Right ventricle myocardium superior (tissue), 1 donor: ENCODE measurements around the gene DHX8. TPM values are rescaled to one million over a fixed set of nuclear protein-coding genes. Genes with fewer than 3 reads are reported as not detected.
"Not testable (repeated sequence)": the region's sequence is repeated elsewhere in the genome, so short reads cannot be mapped to it uniquely, and the experiment has no call there.

Experiments used
- ATAC-seq: fragments of 200-7000 bp; cut with Tn5 transposase; one replicate; pipeline ENCODE4 v1.9.1; 2020; ENCODE audit warnings: mild to moderate bottlenecking; ENCODE audit not compliant: poor library complexity
- DNase-seq: peaks from one replicate; pipeline ENCODE4 v3.0.0-alpha.2; 2020
- intact Hi-C: fragments of 100-400 bp; cut with DNase I; formaldehyde crosslinking; loops from one replicate; pipeline ENCODE4 v1.11.2; 2022
- total RNA-seq: library from RNA; stranded (reverse); fragmentation: NEBNext Ultra II Directional; extraction: Animal tissue kit (Norgen Biotek cat#: 25700); gene quantifications from one replicate; pipeline ENCODE4 v1.2.1, GENCODE V29; 2021
- donor health status: DM: no; HTN: yes; CAD: no; lungs with severe emphysema.

Gene DHX8
- total RNA-seq, 1 donor from 2014 or later, result 26.1 TPM

DNA sequence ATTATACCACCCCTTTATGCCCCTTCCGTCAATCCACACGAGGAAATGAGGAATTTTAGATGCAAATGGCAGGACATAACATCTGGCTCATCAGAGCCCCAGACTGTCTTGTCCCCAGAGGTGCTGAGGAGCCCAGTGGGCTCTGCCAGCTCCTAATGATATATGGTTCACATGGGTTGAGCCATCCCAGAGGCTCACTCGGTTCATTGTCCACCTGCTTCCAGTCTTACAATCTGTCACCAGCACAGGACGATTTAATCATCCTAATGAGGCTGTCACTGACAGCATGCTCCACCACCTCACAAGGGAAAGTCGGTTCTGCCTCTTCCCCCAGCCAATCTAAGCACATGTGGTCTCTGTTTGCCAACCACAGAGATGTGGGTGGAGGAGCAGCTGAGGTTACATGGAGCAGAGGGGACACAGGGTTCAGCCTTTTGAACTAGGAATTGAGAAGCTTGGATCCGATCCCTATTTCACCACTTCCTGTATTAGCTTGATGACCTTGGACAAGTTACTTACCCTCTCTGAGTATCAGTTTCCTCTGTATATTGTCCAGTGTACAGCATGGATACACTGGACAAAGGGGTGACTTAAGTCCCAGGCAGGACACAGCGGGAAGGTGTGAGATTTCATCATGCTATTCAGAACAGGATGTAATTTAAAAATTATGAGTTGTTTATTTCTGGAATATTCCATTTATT, 27.0 kb upstream of the DHX8 start:
- ATAC-seq (peak; percentile 80), DNase-seq (peak; percentile 48)
- intact Hi-C loops, result no loop called here

DNA sequence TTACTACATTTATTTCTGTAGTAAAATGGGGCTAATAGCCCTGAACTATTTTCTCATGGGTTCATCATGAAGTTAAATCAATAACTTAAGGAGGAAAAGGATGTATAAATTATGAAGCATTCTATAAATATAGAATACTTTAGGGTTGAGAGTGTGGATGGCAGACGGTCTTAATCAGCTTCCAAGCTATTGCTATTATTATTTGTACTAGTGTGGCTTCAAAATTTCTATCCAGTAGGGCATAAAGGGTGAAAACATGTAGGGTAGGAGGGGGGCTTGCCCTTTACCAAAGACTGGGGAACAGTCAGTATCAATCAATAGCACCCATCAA, 26.4 kb upstream of the DHX8 start:
- DNase-seq (no peak), ATAC-seq (no peak)
- intact Hi-C loops, result no loop called here

DNA sequence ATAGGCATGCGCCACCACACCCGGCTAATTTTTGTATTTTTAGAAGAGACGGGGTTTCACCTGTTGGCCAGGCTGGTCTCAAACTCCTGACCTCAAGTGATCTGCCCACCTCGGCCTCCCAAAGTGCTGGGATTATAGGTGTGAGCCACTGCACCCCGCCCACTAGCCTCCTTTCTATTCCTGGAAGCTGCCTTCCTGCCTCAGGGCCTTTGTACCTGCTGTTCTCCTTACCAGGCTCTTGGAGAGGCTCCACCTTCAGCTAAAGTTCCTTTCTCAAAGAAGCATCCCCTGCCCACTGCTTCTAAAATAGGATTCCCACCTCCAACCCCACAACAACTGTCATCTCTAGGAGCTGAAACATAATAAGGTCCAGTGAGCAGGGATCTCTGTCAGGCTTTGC, 23.9 kb upstream of the DHX8 start:
- intact Hi-C loops, ATAC-seq, DNase-seq: not testable (repeated sequence)

DNA sequence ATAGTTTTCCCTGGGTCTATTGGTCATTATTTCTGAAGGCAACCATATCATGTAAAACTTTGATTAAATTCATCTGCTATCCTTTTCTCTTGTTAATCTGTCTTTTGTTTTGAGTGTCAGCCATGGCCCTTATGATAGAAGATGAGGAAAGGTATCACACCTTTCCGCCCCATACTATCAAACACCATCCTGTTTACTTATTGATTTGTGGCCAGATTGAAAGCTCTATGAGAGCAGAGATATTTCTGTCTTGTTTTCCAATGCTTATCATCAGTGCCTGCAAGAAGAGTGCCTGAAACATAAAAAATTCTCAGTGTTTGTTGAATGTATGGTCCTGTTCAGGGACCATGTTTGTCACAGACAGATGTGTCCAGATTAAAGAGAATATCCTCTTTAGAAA, 22.6 kb upstream of the DHX8 start:
- no peak for DNase-seq
- intact Hi-C loops, result no loop called here
- no peak for ATAC-seq

DNA sequence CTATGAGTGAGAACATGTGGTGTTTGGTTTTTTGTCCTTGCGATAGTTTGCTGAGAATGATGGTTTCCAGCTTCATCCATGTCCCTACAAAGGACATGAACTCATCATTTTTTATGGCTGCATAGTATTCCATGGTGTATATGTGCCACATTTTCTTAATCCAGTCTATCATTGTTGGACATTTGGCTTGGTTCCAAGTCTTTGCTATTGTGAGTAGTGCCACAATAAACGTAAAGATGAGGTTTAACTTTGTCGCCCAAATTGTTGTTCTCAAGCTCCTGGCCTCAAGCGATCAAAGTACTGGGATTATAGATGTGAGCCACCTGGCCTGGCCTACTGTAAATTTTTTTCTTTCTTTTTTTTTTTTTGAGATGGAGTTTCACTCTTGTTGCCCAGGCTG, 21.2 kb upstream of the DHX8 start:
- ATAC-seq, intact Hi-C loops, DNase-seq: not testable (repeated sequence)

DNA sequence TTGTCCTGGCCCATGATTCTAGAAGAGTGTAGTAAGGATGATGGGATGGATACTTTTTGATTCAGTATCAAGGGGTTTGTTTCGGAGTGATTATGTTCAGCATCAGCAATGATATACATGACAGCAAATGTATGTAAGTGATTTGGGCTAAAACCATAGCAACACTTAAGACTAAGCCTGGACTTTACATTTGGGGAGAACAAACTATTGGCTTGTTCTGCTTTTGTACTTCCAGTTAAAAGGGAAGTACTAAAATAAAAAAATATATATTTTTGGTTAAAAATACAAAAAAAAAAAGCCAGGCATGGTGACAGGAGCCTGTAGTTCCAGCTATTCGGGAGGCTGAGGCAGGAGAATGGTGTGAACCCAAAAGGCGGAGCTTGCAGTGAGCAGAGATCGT, 20.5 kb upstream of the DHX8 start:
- ATAC-seq, result no peak
- intact Hi-C loops, result no loop called here
- DNase-seq, result no peak

DNA sequence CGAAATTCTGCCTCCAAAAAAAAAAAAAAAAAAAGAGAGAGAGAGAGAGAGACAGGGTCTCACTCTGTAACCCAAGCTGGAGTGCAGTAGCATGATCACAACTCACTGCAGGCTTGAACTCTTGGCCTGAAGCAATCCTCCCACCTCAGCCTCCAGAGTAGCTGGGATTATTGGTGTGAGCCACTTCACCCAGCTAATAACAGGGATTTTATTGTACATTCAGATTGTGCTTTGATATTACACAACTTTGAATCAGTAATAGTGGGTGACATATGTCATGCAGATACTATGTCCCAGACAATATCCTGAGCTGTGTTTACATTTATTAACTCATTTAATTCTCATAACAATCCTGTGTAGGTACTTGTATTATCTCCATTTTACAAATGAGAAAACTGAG, 19.7 kb upstream of the DHX8 start:
- ATAC-seq (no peak), DNase-seq (no peak)
- intact Hi-C loops, result no loop called here

DNA sequence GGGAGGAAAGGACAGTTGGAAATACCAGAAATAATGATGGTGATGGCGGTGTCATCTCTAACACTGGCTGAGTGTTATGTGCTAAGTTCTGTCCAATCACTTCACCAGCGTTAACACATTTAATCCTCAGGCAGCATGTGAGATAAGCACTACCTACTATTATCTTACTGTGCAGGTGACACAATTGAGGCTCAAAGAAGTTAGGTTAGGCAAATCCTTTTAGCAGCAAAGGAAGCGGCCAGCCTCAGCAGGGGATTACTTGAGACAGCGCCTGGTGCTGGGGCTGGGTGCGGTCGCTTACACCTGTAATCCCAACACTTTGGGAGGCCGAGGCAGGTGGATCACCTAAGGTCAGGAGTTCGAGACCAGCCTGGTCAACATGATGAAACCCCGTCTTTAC, 18.7 kb upstream of the DHX8 start:
- intact Hi-C loops, result no loop called here
- no peak for DNase-seq
- ATAC-seq, result no peak

DNA sequence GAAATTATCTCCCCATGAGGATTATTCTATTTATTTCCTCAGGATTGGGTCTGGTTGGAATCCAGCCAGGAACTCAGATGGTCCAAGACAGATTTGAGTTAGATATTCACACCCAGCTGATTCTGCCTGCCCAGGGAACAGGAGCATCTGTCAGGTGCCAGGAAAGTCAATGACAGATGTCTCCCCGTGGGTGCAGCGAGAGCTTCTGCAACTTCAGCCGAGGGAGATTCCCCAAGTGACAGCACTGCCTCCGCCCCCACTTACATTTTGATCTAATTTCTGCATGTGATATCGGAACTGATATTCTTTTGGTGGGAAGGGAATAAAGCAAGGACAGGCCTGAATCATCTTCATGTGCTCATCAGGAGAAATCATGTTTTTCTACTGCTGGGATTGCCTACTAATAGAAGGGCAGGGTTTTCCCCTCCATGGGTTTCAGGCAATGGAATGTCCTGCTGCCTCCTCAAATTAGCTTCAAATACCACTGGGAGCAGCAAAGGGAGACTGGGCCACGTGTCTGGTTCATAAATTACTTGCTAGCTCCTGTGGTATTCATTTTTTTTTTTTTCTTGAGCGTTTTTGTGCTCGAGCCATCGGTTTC, 15.7 kb upstream of the DHX8 start:
- ATAC-seq (peak; percentile 52), DNase-seq (no peak)
- intact Hi-C loops, result no loop called here

DNA sequence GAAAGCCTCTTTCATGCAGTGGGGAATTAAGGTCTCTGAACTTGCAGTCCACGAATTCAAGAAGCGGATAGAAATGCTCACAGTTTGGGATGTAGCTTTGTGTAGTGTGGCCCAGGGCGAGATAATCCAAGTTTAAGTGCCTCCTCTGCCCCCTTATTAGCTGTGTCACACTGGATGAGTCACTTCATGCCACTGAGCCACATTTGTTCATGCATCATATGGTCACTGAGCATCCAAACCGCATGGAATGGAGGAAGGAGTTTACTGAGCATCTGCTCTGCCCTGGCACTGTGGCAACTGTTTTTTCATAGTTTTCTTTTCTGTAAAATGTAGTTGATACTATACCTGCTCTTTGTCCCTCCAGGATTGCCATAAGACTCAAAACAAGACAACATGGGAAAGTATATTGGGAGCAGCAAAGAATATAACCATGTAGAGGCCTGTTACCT, 15.1 kb upstream of the DHX8 start:
- ATAC-seq (no peak), DNase-seq (no peak)
- intact Hi-C loops, result no loop called here

DNA sequence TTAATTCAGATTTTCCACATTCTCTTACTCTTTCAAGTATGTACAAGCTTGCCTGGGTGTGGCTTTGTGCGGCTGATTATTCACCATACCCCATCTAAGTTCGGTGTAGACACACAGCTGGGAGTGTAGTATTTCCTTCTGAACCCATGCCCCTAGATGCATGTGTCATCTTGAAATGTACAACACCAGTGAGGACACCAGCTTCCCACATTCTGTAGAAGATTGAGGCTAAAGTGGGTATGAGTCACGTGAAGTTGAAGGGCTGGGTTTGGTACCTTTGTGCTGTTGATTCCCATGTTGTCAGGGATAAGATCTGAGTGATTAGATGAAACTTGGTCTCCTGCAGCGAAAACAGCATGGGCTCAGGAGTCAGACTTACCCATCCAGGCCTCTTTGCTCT, 14.6 kb upstream of the DHX8 start:
- DNase-seq (no peak), ATAC-seq (no peak)
- intact Hi-C loops, result no loop called here

DNA sequence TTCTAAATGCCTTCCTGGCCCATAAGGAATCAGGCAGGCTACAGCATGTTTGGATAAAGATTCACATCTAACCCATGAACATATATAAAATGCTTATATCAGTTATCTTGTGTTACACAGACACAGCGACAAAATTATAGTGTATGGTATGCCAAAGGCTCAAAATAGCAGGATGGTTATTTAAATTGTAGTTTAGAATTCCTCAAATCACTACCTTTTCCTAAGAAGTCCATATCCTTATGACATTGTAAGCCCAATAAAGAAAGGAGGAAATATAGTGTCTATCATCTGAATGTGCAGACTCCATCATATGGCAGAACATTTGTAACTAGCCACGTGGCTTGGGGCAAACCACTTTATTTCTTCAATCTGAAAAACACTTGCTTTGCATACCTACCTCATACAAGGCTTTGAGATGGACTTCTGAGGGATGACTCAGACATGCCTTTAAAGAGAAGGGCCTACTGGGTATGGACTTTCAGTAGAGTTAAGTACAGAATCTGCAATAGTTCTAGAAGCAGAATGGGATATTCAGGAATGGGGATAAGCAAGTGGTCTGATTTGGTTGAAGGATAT, 12.1 kb upstream of the DHX8 start:
- ATAC-seq, result no peak
- no peak for DNase-seq
- intact Hi-C loops, result no loop called here

DNA sequence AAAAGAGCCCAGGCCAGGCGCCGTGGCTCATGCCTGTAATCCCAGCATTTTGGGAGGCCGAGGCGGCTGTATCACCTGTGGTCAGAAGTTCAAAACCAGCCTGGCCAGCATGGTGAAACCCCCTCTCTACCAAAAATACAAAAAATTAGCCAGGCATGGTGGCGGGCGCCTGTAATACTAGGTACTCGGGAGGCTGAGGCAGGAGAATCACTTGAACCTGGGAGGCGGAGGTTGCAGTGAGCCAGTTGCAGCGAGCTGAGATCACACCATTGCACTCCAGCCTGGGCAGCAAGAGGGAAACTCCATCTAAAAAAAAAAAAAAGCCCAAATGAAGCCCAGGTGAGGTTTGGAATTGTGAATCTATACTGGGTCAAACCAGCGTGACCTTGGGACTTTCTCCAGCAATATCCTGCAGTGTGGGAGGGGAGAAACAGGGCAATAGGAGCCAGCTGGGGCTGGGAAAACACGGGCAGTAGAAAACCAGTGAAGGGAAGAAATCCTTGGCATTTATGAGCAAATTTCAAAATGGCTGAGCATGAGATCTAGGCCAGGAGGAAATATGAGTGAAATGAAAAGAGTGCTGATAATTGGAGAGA, 8.2 kb upstream of the DHX8 start:
- intact Hi-C loops, result no loop called here
- ATAC-seq (no peak), DNase-seq (no peak)

DNA sequence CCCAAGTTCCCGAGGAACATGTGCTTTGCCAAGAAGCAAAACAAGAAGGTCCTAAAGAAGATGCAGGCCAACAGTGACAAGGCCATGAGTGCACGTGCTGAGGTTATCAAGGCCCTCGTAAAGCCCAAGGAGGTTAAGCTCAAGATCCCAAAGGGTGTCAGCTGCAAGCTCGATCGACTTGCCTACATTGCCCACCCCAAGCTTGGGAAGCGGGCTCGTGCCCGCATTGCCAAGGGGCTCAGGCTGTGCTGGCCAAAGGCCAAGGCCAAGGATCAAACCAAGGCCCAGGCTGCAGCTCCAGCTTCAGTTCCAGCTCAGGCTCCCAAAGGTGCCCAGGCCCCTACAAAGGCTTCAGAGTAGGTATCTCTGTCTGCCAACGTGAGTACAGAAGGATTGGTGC, 7.5 kb upstream of the DHX8 start:
- not testable (repeated sequence) for ATAC-seq

DNA sequence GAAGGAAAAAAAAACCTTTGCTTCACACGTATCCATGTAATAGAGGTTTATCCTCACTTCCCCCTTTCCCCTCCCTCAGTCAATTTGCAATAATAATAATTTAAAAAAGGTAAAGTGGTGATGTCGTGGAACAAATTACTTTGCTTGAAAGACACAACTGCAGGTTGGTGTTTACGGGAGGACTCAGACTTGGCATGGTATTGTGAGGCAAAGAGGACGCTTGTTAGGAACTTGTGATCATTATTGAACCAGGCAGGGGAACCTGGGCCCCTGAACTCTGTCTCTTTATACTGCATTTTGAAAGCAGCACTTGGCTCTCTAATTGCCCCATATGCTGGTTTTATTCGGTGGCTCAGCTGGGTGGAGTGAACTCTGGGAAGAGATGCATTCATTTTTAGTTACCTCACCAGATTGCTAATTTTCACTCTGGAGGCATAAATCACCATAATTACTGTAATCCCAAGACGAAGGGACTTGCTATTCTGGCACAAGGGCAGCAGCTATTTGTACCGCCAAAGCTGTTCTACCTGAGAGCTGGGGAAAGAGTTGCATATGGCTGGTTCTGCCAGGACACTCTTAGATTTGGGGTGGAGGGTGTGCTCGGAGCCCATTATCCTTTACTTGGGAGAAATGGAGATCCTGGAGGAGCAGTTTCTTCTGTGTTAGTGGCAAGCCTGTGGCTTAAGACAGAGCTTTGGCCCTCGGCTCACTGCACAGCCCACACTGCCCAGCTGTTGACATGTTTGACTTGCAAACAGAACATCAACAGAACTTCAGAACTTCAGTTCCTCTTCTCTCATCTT, 5.7 kb upstream of the DHX8 start:
- DNase-seq (no peak), ATAC-seq (no peak)
- intact Hi-C loops, result no loop called here

More for the DNA sequence above, 7.5 kb upstream of the DHX8 start:
- DNase-seq, intact Hi-C loops: not testable (repeated sequence)

DNA sequence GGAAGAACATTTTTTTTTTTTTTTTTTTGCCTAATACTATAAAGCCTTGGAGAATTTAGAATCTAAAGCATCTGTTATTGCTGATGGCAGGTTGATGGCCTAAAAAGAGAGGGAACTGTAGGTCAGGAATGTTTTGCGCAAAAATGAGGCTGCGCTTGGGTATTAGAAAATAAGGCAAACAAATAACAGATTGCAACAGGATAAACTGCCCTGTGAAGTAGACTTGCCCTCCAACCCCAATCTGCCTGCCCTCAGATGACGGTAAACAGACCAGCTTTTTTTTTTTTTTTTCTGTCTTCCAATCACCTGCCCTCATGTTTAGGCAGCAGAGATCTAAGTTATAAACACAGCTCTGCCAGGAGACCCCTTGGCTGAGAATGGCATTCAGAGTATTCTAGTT, 3.8 kb upstream of the DHX8 start:
- ATAC-seq (no peak), DNase-seq (no peak)
- intact Hi-C loops, result no loop called here

DNA sequence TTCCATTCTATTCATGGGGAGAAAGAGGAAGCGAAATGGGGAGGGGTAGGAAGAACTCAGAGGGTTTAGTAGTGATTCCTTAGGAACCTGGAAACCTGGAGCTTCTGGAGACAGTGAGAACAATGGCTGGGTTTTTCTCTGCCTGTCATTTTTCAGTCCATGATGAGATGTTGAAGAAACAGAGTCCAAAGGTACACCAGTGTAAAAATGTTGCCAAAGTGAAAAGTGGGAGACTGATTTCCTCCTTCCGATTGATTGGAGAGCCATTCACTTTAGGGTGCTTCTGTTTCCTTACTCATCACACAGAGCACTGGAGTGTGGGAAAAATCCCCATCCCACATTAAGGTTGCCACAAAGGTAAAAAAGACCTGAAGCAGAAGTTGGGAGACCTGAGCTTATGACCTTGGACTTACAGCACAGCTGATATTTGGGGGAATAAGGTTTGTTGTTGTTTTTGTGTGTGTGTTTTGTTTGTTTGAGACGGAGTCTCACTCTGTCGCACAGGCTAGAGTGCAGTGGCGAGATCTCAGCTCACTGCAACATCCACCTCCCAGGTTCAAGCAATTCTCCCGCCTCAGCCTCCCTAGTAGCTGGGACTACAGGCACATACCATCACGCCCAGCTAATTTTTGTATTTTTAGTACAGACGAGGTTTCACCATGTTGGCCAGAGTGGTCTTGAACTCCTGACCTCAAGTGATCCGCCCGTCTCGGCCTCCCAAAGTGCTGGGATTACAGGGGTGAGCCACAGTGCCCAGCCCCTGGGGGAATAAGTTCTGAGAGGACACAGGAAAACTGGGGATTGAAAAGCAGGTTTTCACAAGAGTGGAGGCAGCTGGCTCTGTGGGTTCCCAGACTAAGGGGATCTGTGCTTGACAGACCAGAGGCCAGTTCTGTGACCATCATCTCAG, 1.4 kb upstream of the DHX8 start:
- intact Hi-C loops, result loop anchor here (1.0 kb wide), 1 partner anchor 88 kb away; no protein-coding TSS in a partner anchor
- no peak for ATAC-seq
- DNase-seq, result no peak

DNA sequence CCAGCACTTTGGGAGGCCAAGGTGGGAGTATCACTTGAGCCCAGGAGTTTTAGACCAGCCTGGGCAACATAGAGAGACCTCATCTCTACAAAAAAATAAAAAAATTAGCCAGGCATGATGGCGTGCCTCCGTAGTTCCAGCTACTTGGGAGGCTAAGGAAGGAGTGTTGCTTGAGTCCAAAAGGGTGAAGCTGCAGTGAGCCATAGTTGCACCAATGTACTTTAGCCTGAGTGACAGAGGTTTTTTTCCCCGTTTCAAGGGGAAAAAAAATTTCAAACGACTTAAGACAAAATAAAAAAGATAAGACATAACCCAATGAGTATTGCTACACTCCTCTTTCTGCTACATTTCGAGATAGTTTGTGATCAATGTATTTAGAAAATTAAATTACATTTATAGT, 6.8 kb downstream of the DHX8 start:
- DNase-seq (no peak), ATAC-seq (no peak)
- intact Hi-C loops, result no loop called here
